ENCODE data around the gene ITGA6. TPM values are rescaled to one million over a fixed set of nuclear protein-coding genes. Genes with fewer than 3 reads are reported as not detected.

ITGA6 gene
- total RNA-seq, 1 donor from 2014 or later = 32.6 TPM

DNA sequence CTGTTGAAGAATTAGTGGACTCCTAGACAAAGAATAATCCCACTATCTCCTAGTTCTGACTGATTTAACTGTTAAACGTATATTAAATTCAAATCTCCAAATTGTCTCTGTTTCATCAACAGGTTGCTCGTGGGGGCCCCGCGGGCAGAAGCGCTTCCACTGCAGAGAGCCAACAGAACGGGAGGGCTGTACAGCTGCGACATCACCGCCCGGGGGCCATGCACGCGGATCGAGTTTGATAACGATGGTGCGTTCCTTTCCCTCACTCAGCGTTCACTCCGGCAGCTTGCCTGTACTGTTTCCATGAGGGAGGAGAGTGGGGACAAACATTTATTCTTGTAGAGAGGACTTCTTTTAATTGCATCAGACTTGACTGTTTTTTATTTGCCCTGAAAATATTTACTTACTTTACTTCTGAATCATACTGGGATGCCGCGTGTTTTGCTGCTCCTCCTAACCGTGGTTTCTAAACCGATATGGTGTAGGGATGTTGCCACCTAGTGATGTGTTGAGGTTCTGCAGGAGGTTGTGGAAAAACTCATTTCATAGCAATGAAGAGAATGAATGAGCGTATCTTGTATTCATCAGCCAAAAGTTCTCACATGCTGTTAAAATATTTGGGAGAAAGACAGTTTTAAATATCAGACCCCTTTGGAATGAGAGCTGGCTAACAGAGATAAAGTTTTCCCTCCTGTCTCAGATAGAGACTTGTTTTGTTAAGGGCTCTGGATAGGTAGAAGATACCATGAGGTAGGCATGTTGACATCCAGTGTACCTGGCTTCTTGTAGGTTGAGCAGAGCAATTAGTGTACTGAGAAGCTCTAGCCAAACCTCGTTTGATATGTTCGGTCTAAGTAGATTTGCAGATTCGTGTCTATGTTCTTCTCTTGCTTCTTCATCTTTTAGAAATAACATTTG is 38.3 kb downstream of the ITGA6 start:
- DNase-seq = peak; percentile 39

DNA sequence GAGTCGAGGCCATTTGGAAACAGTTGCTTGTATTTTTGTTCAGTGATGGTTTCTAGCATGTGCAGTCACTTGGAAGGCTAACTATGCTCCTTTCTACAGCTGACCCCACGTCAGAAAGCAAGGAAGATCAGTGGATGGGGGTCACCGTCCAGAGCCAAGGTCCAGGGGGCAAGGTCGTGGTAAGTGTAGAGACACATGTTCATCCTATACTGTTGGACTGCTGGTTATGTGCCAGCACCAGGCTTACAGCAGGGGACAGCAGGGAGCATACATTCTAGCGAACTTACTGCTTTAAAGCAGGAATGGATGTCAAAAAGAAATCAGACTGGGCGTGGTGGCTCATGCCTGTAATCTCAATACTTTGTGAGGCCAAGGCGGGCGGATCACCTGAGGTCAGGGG is 40.0 kb downstream of the ITGA6 start:
- no peak for DNase-seq

DNA sequence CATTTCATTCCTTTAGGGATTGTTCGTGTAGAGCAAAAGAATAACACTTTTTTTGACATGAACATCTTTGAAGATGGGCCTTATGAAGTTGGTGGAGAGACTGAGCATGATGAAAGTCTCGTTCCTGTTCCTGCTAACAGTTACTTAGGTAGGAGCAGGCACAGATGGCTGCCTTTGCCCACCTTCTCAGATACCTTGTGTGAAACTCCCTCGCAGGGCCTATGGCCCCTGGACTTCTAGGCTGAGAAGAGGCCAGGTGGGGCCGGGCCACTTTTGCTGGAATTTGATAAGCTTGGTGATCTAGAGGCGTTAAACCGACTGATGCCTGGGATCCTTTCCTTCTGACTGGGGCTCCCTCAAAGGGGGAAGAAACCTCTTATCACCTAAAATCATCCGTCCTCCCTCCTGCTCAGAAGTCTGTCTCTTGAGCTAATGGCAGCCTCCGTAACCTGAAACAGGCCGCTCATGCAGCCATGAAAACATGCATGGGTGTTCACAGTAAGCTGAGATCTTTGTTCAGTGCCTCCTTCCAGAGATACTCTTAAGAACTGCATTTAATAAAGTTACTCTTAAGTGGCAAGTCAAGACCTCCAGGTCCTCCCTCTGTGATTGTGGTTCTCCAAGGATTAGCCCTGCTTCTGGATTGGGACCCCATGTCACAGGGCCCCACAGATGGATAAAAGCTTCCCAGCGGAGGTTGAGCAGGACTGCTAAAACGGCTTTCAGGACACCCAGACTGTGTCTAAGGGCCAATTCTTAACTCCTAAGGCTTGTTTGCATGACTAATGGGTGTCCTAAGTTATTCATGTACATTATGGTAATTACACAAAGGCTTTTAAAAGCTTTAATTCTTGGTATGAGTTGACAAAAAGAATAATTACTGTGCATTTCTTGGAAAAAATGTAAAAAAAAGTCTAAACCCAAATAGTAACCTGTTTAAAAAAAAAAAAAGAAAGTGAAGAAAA is 43.9 kb downstream of the ITGA6 start:
- no peak for DNase-seq

DNA sequence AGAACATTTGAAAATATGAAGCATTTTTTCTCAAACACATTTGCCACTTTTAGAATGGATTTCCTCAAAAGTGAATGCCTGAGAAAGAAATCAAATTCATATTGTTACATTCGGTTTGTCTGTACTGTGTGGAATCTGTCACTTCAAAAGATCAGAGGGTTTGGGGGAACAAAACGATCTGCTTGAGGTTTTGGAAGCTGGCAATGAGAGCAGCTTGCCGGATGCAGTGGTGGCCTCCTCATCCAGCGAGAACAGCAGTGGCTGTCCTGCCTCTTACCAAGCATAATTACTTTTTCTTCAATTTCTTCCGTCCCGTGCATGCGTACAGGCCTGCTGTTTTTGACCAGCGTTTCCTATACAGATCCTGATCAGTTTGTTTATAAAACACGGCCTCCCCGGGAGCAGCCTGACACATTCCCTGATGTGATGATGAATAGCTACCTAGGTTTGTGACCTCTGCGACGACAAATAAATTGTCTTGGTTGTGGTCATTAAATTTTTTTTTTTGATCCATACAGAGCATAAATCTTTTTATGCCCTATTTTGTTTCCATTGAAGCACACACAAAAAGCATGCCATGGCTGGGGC is 45.2 kb downstream of the ITGA6 start:
- DNase-seq = no peak

- DNase-seq = no peak
These were observed 45.8 kb downstream of the ITGA6 start for GRCh38 chr2:172473167-172473566.

GRCh38 chr2:172478353-172478752 is 51.0 kb downstream of the ITGA6 start:
- DNase-seq = no peak

GRCh38 chr2:172480301-172481218 is 53.2 kb downstream of the ITGA6 start:
- no peak for DNase-seq

DNA sequence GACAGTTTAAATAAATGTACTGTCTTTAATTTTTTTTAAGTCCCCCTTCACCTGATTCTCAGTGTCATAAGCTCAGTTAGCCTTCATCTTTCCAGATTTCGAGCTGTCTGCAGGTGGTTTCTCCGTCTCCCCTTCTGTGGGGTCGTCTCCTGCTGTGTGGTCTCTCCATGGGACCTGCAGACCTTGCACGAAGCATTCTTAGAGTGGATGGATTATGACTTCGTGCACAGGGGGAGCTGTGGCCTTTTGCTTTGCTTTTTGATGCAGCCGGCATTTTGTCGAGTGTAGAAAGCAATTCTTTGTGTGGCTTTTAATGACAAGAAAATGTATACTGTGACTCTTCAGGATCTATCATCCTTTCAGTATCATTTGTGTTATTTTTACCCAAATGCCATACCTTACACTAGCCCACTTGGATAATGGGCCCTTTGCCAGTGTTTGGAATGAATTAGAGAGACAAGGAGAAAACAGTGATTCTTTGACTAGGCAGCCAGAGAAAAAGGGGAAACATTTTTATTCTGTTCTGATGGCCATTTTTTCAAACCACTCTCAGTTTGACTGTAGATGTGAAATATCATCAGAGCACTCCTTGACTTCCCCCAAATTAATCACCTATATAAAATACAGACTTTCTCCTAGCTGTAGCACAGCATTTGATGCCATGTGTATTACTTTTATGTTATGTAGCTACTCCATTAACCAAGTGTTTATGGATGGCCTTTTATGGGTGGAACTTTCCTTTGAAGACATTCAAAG is 54.3 kb downstream of the ITGA6 start:
- DNase-seq = no peak

- no peak for DNase-seq
These were observed 56.9 kb downstream of the ITGA6 start for GRCh38 chr2:172484253-172484652.

DNA sequence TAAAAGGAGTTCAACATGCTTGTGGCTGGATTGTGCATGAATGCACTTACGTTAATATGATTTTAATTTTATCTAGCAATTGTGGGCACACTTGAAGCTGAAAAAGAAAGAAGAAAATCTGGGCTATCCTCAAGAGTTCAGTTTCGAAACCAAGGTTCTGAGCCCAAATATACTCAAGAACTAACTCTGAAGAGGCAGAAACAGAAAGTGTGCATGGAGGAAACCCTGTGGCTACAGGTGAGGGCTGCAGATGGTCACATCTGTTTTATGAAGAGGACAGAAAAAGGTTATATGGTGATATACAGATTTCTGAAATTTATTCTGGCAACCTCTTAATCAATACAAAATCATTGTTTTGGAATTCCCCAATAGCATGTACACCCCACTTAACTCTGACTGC is 57.3 kb downstream of the ITGA6 start:
- no peak for DNase-seq

- no peak for DNase-seq
These were observed 61.2 kb downstream of the ITGA6 start for GRCh38 chr2:172488556-172488955.

DNA sequence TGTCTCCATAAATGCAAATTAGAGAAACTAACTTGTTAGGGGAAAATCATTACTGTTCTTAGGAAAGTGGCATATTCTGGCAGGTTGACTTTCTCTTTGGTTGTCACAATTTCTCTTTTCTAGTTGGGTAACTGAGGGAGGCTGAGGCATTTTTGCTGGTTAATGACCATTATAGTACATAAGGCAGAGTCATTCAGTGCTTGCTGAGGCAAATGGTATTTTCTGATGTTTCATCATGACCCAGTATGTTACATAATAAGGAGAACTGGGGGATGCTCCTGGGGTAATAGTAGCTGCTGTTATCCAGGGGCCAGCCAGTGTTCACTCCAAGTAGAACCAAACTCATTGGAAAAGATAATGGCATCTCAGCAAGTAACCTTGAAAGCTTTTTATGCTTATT is 62.3 kb downstream of the ITGA6 start:
- no peak for DNase-seq

- no peak for DNase-seq
These were observed 68.8 kb downstream of the ITGA6 start for GRCh38 chr2:172496160-172496608.

- no peak for DNase-seq
These were observed 79.8 kb downstream of the ITGA6 start for GRCh38 chr2:172507199-172507598.

- no peak for DNase-seq
These were observed 82.7 kb downstream of the ITGA6 start for GRCh38 chr2:172510088-172510487.

DNA sequence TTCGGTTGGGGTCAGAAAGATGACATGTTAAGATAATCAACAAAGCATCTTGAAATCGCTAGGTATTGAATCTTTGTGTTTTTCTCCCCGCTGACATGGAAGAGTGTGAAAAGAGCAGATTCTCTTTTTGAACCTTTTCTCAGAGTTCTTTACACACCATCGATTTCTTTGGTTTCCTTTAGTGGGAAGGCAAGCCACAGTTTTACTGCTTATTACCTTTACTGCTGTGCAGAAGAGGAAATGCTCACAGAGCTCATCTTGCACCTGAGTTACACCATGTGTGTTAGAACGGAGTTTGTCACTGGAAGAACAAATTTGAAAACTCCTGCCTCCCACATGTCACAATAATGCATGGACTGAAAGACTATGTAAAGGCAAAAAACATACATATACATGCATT is 83.2 kb downstream of the ITGA6 start:
- DNase-seq = no peak

DNA sequence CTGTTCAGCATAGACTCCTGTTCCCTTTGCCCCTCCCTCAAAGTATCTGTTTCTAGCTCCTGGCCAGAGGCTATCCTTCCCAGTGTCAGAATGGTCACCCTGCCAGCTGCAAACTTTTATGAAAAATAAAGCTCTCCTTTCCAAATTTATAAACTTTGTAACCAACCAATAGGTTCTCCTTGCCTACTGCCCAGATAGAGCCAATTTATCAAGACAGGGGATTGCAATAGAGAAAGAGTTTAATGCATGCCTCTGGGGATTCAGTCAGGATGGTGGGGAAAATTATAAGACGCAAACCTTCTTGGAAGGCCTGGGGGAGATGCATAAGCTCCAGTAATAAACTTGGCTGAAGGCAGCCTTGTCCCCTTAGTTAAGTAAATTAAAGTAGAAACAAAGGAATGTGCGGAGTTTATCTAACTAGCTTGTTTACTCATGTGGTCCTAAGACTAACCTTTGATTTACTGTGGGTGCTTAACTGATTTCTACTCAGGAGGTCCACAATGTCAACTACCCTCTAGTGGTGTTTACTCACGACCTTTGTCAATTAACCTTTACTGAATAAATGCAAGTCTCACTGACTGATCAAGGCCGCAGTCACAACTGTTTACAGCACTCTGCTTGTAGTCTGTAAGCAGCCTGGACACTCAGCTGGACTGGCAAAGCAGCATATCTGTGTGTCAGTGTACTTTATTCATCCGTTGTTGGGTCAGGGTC is 85.6 kb downstream of the ITGA6 start:
- DNase-seq = no peak

- DNase-seq = no peak
These were observed 86.1 kb downstream of the ITGA6 start for GRCh38 chr2:172513524-172513900.

GRCh38 chr2:172513935-172514586 is 86.7 kb downstream of the ITGA6 start:
- no peak for DNase-seq

DNA sequence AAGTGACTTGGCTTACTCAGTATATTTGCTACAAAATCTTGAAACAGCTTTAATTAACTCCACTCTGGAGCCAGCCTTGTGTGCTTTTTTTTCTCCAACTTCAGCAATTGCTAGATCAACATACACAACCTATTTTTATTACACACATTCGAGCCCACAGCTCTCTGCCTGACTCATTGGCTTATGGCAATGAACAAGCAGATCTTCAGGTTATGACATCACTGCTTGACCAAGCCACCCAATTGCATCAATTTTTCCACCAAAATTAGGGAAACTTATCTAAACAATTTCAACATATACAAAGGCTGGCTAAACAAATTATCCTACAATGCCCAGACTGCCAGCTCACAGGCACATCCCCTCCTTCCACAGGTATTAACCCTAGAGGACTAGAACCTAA is 88.9 kb downstream of the ITGA6 start:
- no peak for DNase-seq

Data from occipital lobe (tissue), 2 donors.